GM12873 (cell line): ENCODE results near the gene FBXO24.

Source experiments
- TF ChIP-seq, protein P1 (sequence below): IDR thresholded peaks from 2 replicates; pipeline ENCODE4 v1.5.1; 2012; ENCODE audit warnings: low read depth, mild to moderate bottlenecking, moderate library complexity, low read length, control low read depth; ENCODE audit not compliant: insufficient read depth; ENCODE audit errors: missing control alignments

The FBXO24 gene

DNA sequence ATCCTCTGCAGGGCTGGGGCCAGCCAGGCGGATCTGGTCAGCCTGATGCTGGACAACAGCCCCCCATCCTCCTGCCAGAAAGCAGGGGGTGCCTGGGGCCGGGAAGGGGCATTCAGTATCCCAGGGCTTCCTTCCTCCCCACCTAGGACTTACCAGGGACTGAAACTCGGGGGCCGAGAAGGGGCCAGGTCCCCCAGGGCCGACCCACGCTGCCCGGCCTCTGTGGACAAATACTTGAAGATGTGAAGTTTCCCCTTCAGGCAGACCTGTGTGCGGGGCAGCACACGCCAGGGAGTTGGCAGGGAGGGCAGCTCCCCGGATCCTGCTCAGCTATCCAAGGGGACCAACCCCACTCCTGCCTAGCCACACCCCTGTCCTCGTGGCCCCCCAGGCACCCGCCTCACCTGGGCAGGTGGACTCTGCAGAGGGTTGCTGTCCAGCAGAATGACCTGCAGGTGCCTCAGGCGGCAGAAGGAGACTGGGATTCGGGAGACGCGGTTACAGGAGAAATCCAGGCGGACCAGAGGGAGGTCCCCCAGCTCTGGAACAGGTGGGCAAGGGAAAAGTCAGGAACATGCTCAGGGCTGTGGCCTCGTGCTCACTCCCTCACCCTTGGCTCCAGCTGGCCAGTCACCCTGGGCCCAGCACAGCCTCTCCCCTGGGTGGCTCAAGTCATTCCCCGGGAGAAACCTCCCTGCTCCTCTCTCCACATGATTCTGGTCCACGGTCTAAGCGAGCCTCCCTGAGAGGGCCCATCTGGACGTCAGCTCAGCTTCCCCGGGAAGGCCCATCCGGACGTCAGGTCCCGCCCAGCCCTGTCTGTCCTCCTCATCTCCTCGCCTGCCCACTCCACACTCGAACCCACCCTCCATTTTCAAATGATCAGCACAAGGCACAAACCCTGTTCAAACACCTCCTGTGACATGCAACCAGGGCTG lies 7.6 kb upstream of the FBXO24 start:
- TF ChIP-seq, protein P1, sequence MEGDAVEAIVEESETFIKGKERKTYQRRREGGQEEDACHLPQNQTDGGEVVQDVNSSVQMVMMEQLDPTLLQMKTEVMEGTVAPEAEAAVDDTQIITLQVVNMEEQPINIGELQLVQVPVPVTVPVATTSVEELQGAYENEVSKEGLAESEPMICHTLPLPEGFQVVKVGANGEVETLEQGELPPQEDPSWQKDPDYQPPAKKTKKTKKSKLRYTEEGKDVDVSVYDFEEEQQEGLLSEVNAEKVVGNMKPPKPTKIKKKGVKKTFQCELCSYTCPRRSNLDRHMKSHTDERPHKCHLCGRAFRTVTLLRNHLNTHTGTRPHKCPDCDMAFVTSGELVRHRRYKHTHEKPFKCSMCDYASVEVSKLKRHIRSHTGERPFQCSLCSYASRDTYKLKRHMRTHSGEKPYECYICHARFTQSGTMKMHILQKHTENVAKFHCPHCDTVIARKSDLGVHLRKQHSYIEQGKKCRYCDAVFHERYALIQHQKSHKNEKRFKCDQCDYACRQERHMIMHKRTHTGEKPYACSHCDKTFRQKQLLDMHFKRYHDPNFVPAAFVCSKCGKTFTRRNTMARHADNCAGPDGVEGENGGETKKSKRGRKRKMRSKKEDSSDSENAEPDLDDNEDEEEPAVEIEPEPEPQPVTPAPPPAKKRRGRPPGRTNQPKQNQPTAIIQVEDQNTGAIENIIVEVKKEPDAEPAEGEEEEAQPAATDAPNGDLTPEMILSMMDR, result no peak

DNA sequence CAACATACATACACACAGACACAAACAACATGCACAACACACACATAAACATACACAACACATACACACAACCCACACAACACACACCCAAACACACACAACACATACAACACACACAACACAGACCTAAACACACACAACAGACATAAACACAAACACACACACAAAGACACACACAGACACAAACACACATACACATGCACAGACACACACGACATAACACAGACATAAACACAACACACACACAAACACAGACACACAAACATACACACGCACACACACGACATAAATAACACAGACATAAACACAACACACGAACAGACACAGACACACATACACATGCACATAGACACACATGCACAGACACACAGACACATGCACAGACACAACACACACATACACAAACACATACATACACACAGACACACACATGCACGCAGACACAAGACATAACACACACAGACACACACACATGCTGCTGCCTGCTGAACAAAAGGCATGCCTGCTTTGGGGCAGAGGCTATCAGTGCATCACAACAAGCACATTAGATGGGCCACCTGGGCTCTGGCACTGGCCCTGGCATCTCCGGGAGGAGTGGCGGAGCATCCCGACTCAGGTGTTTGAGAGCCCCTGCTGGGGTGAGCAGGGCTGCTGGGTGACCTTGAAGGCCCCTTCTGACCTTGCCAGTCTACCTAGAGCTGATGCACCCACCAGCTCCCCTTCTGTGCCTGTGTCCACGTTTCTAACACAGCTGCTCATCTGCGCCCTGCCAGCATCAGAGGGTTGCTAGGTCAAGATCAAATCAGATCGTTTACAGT lies 5.5 kb upstream of the FBXO24 start:
- TF ChIP-seq, protein P1, result no peak

DNA sequence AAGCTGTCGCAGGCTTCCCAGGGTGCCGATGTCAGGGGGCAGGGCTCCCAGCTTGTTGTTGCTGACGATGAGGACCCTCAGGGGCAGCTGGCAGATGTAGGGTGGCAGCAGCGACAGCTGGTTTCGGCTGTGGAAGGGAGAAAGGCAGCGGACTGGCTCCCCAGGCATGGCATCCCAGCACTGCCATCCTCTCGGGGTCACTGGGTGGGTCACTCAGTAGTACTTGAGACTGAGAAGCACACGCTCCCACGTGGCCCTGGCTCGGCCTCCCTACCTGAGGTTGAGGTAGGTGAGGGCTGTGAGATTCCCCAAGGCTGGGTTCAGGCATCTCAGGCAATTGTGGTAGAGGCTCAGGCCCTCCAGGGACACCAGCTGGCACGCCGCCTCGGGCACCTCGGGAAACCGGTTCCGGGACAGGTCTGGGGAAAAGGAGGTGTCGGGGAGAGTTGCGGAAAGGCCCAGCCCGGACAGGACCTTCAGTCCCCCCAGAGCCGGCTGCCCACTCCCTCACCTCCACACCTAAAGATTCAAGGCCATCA lies 4.0 kb upstream of the FBXO24 start:
- TF ChIP-seq, protein P1, result no peak

DNA sequence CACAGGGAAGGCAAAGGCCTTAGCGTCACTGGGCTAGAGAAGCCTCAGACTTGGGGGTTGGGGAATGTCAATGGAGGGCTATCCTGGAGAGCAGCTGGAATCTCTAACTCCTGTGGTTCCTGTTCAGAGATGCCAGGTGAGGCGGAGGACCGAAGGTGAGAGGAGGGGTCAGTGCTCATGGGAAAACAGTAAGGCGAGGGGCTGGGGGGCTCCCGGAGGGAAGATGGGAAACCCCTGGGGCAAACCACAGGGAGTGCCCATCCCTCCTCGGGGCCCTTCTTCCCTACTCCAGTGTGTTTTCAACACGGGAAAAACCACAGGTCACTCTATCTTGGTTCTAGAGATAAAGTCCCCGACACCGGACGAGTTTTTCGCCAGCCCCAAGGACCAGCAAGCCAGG lies 3.5 kb upstream of the FBXO24 start:
- TF ChIP-seq, protein P1, result no peak

DNA sequence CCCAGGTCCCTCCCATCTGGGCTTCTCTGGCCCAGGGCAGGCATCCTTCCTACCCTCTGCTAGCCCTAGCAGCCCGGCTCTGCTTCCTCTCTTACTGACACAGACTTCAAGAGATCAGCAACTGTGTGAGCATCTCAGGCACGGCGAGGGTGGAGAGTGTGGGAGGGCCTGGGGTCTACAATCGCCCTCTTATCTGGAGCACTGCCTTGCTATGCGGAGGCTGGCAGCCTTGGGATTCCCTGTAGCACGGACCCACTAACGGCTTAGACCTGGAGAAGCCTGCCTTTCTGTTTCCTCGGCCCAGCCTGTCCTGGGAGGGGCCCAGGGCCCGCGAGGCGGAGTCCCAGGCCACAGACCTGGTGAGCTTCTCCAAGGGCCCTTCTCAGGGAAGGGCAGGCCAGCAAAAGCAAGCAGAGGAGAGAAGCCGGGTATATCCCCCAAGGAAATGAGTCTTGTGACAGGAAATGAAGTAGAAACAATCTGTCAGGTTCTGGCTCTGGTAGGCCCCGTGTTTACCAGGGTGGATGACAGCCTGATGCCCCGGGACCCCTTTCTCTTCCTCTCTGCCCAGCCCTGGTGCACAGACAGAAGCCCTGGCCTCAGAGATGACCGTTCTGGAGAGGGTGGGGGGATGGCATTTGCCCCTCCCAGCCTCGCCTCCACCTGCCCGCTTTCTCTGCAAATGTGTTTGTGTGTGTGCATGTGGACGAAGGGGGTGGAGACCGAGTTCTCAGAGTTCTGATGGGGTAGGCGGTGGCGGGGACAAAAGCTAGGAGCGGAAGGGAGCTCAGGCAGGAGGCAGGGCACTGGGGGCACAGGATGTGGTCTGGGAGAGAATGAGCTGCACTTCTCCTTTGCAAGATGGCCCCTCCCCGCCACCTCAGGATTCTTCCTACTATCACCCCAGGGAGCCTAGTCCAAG lies 2.7 kb upstream of the FBXO24 start:
- TF ChIP-seq, protein P1, result no peak

DNA sequence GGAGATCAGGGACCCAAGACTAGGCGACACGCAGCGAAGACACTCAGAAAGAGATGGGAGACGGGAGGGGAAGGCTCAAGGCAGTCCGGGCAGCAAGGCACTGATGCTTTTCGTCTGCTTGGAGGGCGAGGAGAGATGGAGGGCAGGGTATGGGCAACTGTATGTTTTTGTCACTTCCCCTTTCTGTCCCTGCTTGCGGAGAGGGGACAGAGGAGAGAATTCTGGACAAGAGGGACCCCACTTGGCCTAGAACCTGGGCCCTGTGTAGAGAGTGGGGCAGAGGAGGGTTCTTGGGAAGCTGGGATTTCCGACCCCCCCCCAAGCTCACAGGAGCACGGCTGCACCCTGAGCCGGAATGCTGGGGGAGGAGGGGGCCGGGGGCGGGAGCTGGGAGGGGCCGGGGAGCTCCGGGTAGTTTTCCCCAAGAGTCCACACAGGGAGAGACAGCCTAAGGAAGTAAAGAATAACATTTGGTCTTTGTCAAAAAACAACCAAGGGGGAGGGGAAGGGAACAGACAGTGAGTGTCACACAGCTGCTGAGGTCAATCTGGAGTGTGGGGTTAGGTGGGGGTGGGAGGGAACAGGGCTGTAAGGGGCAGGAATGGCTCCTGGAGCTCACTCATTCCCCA lies 2.0 kb upstream of the FBXO24 start:
- TF ChIP-seq, protein P1, result no peak
